Coronary artery (tissue), 2 donors: Measurements from ENCODE around the gene CREBZF.
A peak's percentile ranks its signal among the peaks of the same experiment; 100 is the strongest.
"Not testable (repeated sequence)": the region's sequence is repeated elsewhere in the genome, so short reads cannot be mapped to it uniquely, and the experiment has no call there.

Experiments
- DNase-seq: peaks from one replicate; pipeline ENCODE4 v3.0.0-alpha.2; 2017; ENCODE audit warnings: low spot score
- H3K27ac ChIP-seq, 2 donors: fragments of 200-600 bp; sonication (generic); one replicate each; pipeline ENCODE4 v1.5.1; 2016 to 2019
- H3K4me3 ChIP-seq: fragments of 200-600 bp; sonication (generic); 2 replicates; pipeline ENCODE4 v1.5.1; 2016; ENCODE audit warnings: mild to moderate bottlenecking, moderate library complexity
- CTCF ChIP-seq: fragments of 200-600 bp; sonication (generic); IDR thresholded peaks from one replicate; pipeline ENCODE4 v1.5.1; 2019; ENCODE audit warnings: antibody characterized with exemption

The CREBZF gene

DNA sequence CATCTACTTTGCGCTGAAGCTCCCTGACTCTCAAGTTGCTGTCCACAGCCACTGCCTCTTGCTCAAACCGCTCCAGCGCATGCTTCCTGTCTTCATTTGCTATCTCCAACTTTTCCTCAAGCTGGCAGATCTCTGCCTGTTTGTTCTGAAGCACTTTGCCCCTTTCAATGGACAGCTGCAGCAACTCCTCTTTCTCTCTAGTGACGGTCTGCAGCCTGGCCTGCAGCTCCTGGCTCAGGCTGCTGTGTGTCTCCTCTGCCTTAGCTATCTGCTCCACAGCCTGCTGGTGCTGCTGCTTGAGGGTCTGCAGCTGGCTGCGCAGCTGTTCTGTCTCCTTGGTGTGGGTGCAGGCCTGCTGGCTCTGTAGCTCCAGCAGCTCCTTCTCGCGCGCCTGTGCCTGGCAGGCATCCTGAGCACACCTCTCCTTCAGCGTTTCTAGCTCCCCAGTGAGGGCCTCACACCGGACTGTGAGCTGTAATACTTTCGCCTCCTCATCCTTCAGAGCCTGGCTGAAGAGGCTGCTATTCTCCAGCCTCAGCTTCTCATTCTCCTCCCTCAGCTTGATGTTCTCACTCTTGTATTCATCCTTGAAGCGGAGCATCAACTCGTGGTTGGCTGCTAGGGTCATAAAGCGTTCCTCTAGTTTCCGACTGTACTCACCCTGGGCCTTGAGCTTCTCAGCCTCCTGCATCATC, 20.3 kb upstream of the CREBZF start:
- no peak for TF ChIP-seq CTCF
- Histone ChIP-seq H3K4me3 (peak overlapping the region; percentile 67), H3K27ac (peak overlapping the region; percentile 61 to 79)
- DNase-seq: peak; percentile 72

DNA sequence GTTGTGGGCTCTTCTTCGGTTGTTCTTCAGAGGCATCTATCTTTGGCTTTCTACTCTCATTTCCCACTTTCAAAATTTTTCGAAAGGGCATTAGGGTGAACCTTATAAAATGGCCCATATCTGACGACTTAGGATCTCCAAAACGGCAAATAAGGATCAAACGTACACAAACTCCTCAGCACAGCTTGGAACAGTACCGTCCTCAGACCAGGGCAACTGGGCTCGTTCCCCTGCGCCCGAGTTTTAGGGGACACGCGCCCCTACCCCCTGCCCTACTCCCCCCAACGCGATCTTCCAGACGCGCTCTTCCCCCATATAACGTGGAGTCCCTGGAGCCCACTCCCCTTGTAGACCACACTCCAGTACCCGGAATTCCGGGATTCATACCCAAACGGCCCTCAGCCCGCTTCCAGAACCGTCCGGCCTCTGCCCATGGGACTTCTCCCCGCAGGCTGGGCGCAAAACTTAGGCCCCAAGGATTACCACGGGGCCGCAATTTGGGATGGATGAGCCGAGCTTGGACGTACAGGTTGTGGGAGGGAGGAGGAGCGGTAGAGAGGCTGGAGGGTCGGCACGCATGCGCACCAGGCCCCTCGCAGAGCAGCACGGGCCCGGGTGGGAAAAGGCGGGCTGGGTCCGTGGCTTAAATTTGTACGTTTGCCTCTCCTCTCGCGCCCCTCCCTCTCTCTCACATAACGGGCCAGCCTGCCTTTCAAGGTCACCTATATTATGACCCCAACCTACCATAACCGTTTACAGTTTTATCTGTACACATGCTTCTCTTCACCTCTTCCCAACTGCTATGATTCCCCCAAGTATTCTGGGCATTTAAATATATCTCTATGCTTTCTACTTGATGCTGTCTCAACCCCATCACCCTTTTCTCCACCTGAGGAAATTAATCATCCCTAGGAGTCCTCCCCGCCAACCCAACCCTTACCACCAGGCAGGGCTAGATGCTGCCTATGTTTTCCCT, 17.7 kb upstream of the CREBZF start:
- DNase-seq: no peak
- Histone ChIP-seq H3K4me3 (peak overlapping the region; percentile 74), H3K27ac (peak overlapping the region; percentile 23 to 35)
- TF ChIP-seq CTCF: no peak

DNA sequence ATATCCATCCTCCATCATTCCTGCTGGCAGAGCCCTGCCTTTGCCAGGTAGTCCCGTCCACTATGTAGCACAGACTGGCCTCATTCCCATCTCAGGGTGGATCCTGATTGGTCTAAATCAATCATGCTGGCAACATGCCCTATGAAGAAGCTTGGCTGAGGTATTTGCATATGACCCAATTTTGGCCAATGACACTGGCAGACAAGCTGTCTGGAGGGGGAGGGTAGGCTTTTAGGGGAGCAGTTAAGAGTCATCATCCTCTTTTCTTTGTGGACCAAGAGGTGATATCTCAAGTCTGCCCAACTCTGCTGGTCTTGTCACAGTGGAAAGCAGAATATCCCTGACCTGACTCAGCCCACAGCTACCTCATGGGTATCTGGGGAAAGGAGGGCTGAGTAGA, 16.0 kb upstream of the CREBZF start:
- TF ChIP-seq CTCF: no peak
- H3K27ac ChIP-seq: no peak overlapping the region
- no peak overlapping the region for H3K4me3 ChIP-seq
- no peak for DNase-seq

GRCh38 chr11:85679576-85679975, 14.6 kb upstream of the CREBZF start:
- no peak for DNase-seq
- H3K27ac ChIP-seq: no peak overlapping the region

GRCh38 chr11:85673393-85673792, 8.5 kb upstream of the CREBZF start:
- TF ChIP-seq CTCF: no peak
- DNase-seq: no peak
- Histone ChIP-seq H3K4me3 (no peak overlapping the region), H3K27ac (no peak overlapping the region)

More at GRCh38 chr11:85679576-85679975, 14.6 kb upstream of the CREBZF start:
- no peak for TF ChIP-seq CTCF
- H3K4me3 ChIP-seq: no peak overlapping the region

GRCh38 chr11:85672105-85672902, 7.4 kb upstream of the CREBZF start:
- DNase-seq: no peak
- TF ChIP-seq CTCF: no peak
- no peak overlapping the region for H3K27ac ChIP-seq
- no peak overlapping the region for H3K4me3 ChIP-seq

GRCh38 chr11:85670949-85671663, 6.2 kb upstream of the CREBZF start:
- not testable (repeated sequence) for H3K4me3 ChIP-seq, DNase-seq, H3K27ac ChIP-seq
